ENCODE data around the gene KLF8. TPM values are rescaled to one million over a fixed set of nuclear protein-coding genes. Genes with fewer than 3 reads are reported as not detected.

The KLF8 gene
- polyA plus RNA-seq, 1 of the 3 experiments (the other 2 are of a cell fraction) = 0.16 TPM

DNA sequence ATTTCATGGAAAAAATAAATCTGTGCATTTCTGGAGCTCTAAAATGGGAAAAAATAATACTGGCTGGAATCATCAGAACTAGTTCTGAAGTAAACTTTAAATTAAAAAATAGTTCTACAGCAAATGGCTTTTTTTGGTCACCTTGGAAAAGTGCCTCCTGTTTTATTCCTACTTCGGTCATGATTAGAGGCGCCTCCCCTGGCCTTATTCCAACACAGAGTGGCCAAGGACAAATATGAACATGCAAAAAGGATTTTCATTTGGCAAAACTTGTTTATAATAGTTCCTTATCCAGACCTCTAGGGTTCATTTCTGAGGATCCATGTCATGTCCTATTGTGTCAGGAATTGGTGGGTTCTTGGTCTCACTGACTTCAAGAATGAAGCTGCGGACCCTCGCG, 11.1 kb upstream of the KLF8 start (continued):
- no peak for TF ChIP-seq POLR2AphosphoS5 (IDR thresholded peaks at IDR 0.05; ENCODE audit: low read depth, low read length)
- no peak for TF ChIP-seq FOXJ3 (CRISPR knock-in tag; IDR thresholded peaks at IDR 0.05)

GRCh38 chrX:56222473-56223000, 9.6 kb upstream of the KLF8 start:
- CTCF ChIA-PET = no interaction called here
- no peak for TF ChIP-seq GATA2 (CRISPR knock-in tag; IDR thresholded peaks at IDR 0.05)
- TF ChIP-seq NFIC (IDR thresholded peaks at IDR 0.05; ENCODE audit: borderline replicate concordance) = no peak
- TF ChIP-seq, protein P1, sequence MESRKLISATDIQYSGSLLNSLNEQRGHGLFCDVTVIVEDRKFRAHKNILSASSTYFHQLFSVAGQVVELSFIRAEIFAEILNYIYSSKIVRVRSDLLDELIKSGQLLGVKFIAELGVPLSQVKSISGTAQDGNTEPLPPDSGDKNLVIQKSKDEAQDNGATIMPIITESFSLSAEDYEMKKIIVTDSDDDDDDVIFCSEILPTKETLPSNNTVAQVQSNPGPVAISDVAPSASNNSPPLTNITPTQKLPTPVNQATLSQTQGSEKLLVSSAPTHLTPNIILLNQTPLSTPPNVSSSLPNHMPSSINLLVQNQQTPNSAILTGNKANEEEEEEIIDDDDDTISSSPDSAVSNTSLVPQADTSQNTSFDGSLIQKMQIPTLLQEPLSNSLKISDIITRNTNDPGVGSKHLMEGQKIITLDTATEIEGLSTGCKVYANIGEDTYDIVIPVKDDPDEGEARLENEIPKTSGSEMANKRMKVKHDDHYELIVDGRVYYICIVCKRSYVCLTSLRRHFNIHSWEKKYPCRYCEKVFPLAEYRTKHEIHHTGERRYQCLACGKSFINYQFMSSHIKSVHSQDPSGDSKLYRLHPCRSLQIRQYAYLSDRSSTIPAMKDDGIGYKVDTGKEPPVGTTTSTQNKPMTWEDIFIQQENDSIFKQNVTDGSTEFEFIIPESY (IDR thresholded peaks at IDR 0.05; ENCODE audit: borderline replicate concordance, low read depth) = no peak
- no peak for TF ChIP-seq FOXJ3 (CRISPR knock-in tag; IDR thresholded peaks at IDR 0.05)
- no peak for TF ChIP-seq POLR2AphosphoS5 (IDR thresholded peaks at IDR 0.05; ENCODE audit: low read depth, low read length)
- TF ChIP-seq, protein P2, sequence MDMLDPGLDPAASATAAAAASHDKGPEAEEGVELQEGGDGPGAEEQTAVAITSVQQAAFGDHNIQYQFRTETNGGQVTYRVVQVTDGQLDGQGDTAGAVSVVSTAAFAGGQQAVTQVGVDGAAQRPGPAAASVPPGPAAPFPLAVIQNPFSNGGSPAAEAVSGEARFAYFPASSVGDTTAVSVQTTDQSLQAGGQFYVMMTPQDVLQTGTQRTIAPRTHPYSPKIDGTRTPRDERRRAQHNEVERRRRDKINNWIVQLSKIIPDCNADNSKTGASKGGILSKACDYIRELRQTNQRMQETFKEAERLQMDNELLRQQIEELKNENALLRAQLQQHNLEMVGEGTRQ (IDR thresholded peaks at IDR 0.05; ENCODE audit: borderline replicate concordance, low read depth, low read length) = no peak
- no peak for TF ChIP-seq TCF12 (IDR thresholded peaks at IDR 0.05)
- TF ChIP-seq REST (IDR thresholded peaks at IDR 0.05; ENCODE audit: low read depth, low read length) = no peak
- no peaks in the 10 kb centered on the region for H3K9me2 ChIP-seq
- WGBS (ENCODE audit: low lambda C conversion rate) = 18% methylated on average over 12 of the region's 28 CpGs
- H3K4me3 ChIP-seq (ENCODE audit: low read depth in 2 of 2, low read length in 1 of 2) = no peak overlapping the region
- no peaks in the 10 kb centered on the region for H3K9me3 ChIP-seq
- no peak overlapping the region for H3K9ac ChIP-seq
- H3K79me2 ChIP-seq (ENCODE audit: insufficient read depth) = no peaks in the 10 kb centered on the region
- no peak for DNase-seq
- H2AFZ ChIP-seq (ENCODE audit: low read depth) = no peak overlapping the region
- peaks cover under 1% of the 10 kb centered on the region; the same call in 1 of the 2 replicates for H3K27me3 ChIP-seq (ENCODE audit: insufficient read depth)
- H4K20me1 ChIP-seq (ENCODE audit: insufficient read depth) = no peaks in the 10 kb centered on the region
- POLR2A ChIA-PET = no interaction called here
- no peak overlapping the region for H3K27ac ChIP-seq (ENCODE audit: low read depth in 2 of 2, low read length in 1 of 2)
- no peaks in the 10 kb centered on the region for H3K36me3 ChIP-seq (replicated peaks in 1 of 2; ENCODE audit: control insufficient read depth in 1 of 2, insufficient read depth in 2 of 2, low read length in 1 of 2)
- H3F3A ChIP-seq (replicated peaks; ENCODE audit: insufficient read depth) = no peaks in the 10 kb centered on the region
- H3K4me1 ChIP-seq (ENCODE audit: control insufficient read depth in 1 of 2, insufficient read depth in 2 of 2, low read depth in 1 of 2, low read length in 1 of 2) = no peaks in the 10 kb centered on the region
- no peak overlapping the region for H3K4me2 ChIP-seq

Data from SK-N-SH (cell line).